Measurements from ENCODE around the gene ABCA1. TPM values are rescaled to one million over a fixed set of nuclear protein-coding genes. Genes with fewer than 3 reads are reported as not detected.

The ABCA1 gene
- total RNA-seq, 6 experiments from 2014 or later = 45.8 to 107 (median 61.4) TPM

GRCh38 chr9:104778802-104779201 lies 149.2 kb downstream of the ABCA1 start:
- H3K27me3 ChIP-seq = no peaks in the 10 kb centered on the region
- DNase-seq = no peak
- no peaks in the 10 kb centered on the region for H3K4me1 ChIP-seq
- intact Hi-C loops (cut with DNase I) = no loop called here
- no peak overlapping the region for H3K4me3 ChIP-seq
- H3K27ac ChIP-seq = no peak overlapping the region
- peaks cover 0 to 15% (median 9%) of the 10 kb centered on the region in 4 donors for H3K36me3 ChIP-seq
- WGBS (ENCODE audit: insufficient coverage, low coverage, low lambda C conversion rate, missing lambda C conversion rate) = 72% methylated on average over 4 of the region's 4 CpGs
- no peaks in the 10 kb centered on the region for H3K9me3 ChIP-seq
- no peak for TF ChIP-seq CTCF (IDR thresholded peaks at IDR 0.05)
- peak in 1 of 4 donors; percentile 1 for ATAC-seq

GRCh38 chr9:104776797-104777196 lies 151.2 kb downstream of the ABCA1 start:
- no peak overlapping the region for H3K4me3 ChIP-seq
- intact Hi-C loops (cut with DNase I) = no loop called here
- H3K4me1 ChIP-seq = no peaks in the 10 kb centered on the region
- TF ChIP-seq POLR2A (IDR thresholded peaks at IDR 0.05) = no peak
- no peak for TF ChIP-seq CTCF (IDR thresholded peaks at IDR 0.05)
- 25% methylated on average over 1 of the region's 1 CpG for WGBS (ENCODE audit: insufficient coverage, low coverage, low lambda C conversion rate, missing lambda C conversion rate)
- no peak for DNase-seq
- H3K27ac ChIP-seq = no peak overlapping the region
- no peaks in the 10 kb centered on the region for H3K36me3 ChIP-seq
- H3K9me3 ChIP-seq = no peaks in the 10 kb centered on the region
- H3K27me3 ChIP-seq = no peaks in the 10 kb centered on the region
- ATAC-seq = peak in 2 of 4 donors; percentile 9 to 47

- intact Hi-C loops (cut with DNase I) = no loop called here
- no peaks in the 10 kb centered on the region for H3K36me3 ChIP-seq
- no peak overlapping the region for H3K4me3 ChIP-seq
- H3K27ac ChIP-seq = no peak overlapping the region
- TF ChIP-seq CTCF (IDR thresholded peaks at IDR 0.05) (no peak), POLR2A (IDR thresholded peaks at IDR 0.05) (no peak)
- no peaks in the 10 kb centered on the region for H3K4me1 ChIP-seq
- ATAC-seq (peak in 1 of 4 donors; percentile 8), DNase-seq (no peak)
- no peaks in the 10 kb centered on the region for H3K9me3 ChIP-seq
- WGBS (ENCODE audit: insufficient coverage, low coverage, low lambda C conversion rate, missing lambda C conversion rate) = 100% methylated on average over 2 of the region's 2 CpGs
- no peaks in the 10 kb centered on the region for H3K27me3 ChIP-seq
Measured at GRCh38 chr9:104775976-104776375, 152.0 kb downstream of the ABCA1 start.

- Histone ChIP-seq H3K4me3 (no peak overlapping the region), H3K27me3 (no peaks in the 10 kb centered on the region), H3K9me3 (no peaks in the 10 kb centered on the region), H3K36me3 (no peaks in the 10 kb centered on the region), H3K4me1 (no peaks in the 10 kb centered on the region), H3K27ac (no peak overlapping the region)
- DNase-seq (no peak), ATAC-seq (peak in 3 of 4 donors; percentile 3 to 9 (median 7))
- intact Hi-C loops (cut with DNase I) = no loop called here
- TF ChIP-seq CTCF (IDR thresholded peaks at IDR 0.05) = no peak
- TF ChIP-seq POLR2A (IDR thresholded peaks at IDR 0.05) = no peak
Measured at GRCh38 chr9:104775574-104775936, 152.4 kb downstream of the ABCA1 start.

Measured in right lobe of liver (tissue), 6 donors.